SK-N-SH (cell line): ENCODE data around the gene B4GALT1. TPM values are rescaled to one million over a fixed set of nuclear protein-coding genes. Genes with fewer than 3 reads are reported as not detected.

Experiments used
- CTCF ChIA-PET: fragments of 300-600, 350-600 bp; formaldehyde crosslinking; extraction: SDS; loops from one replicate; lab custom pipeline; 2021; lab: Yijun Ruan, JAX
- POLR2A ChIA-PET: fragments of 350-600 bp; sonication (Branson Sonifier 250); formaldehyde crosslinking; extraction: SDS; loops from one replicate; lab custom pipeline; 2020; ENCODE audit warnings: antibody characterized with exemption, inconsistent platforms; lab: Yijun Ruan, JAX
- DNase-seq: peaks from one replicate; pipeline ENCODE4 v3.0.0; 2012
- H2AFZ ChIP-seq: fragments of 200-600 bp; sonication (generic); 2 replicates; pipeline ENCODE4 v1.8.1; 2016; ENCODE audit warnings: antibody characterized with exemption, mild to moderate bottlenecking, low read depth
- H3F3A ChIP-seq: fragments of 200-600 bp; sonication (generic); replicated peaks from 2 replicates; pipeline ENCODE3; 2016; ENCODE audit warnings: antibody characterized with exemption, mild to moderate bottlenecking; ENCODE audit not compliant: insufficient read depth
- H3K27ac ChIP-seq, 2 experiments: fragments of 200-500 bp in 1 of 2; fragments of 200-600 bp in 1 of 2; sonication (Bioruptor generic) in 1 of 2; sonication (generic), shearing (Covaris generic) in 1 of 2; 2 replicates each; pipeline versions ENCODE4 v1.5.1 to v1.6.1; 2014 to 2016; ENCODE audit warnings: low read depth in 2 of 2, inconsistent platforms in 1 of 2, low read length in 1 of 2, mild to moderate bottlenecking in 1 of 2, mixed read lengths in 1 of 2
- H3K27me3 ChIP-seq: fragments of 200-600 bp; sonication (generic), shearing (Covaris generic); 2 replicates; pipeline ENCODE4 v1.6.1; 2016; ENCODE audit warnings: mixed run types; ENCODE audit not compliant: insufficient read depth
- H3K36me3 ChIP-seq, 2 experiments: fragments of 200-500 bp in 1 of 2; fragments of 200-600 bp in 1 of 2; sonication (Bioruptor generic) in 1 of 2; sonication (generic) in 1 of 2; replicated peaks in 1 of 2; 2 replicates each; pipeline versions ENCODE3 to v1.5.1; 2014 to 2016; ENCODE audit warnings: low read length in 1 of 2, mild to moderate bottlenecking in 1 of 2; ENCODE audit not compliant: insufficient read depth in 2 of 2, control insufficient read depth in 1 of 2
- H3K4me1 ChIP-seq, 2 experiments: fragments of 200-500 bp in 1 of 2; fragments of 200-600 bp in 1 of 2; sonication (Bioruptor generic) in 1 of 2; sonication (generic), shearing (Covaris generic) in 1 of 2; 2 replicates each; pipeline versions ENCODE4 v1.5.1 to v1.6.1; 2014 to 2016; ENCODE audit warnings: low read depth in 1 of 2, low read length in 1 of 2, mixed run types in 1 of 2; ENCODE audit not compliant: insufficient read depth in 2 of 2, control insufficient read depth in 1 of 2
- H3K4me2 ChIP-seq: fragments of 200-600 bp; sonication (generic), shearing (Covaris generic); 2 replicates; pipeline ENCODE4 v1.6.1; 2017; ENCODE audit warnings: mixed run types
- H3K4me3 ChIP-seq, 2 experiments: fragments of 200-500 bp in 1 of 2; fragments of 200-600 bp in 1 of 2; sonication (Bioruptor generic) in 1 of 2; sonication (generic), shearing (Covaris generic) in 1 of 2; 2 replicates each; pipeline versions ENCODE4 v1.5.1 to v1.8.1; 2014 to 2016; ENCODE audit warnings: low read depth in 2 of 2, inconsistent platforms in 1 of 2, low read length in 1 of 2, mild to moderate bottlenecking in 1 of 2, mixed read lengths in 1 of 2, moderate library complexity in 1 of 2
- H3K79me2 ChIP-seq: fragments of 200-600 bp; sonication (generic); 2 replicates; pipeline ENCODE4 v1.8.1; 2017; ENCODE audit warnings: mild to moderate bottlenecking; ENCODE audit not compliant: insufficient read depth
- H3K9ac ChIP-seq: fragments of 200-600 bp; sonication (generic); 2 replicates; pipeline ENCODE4 v1.6.1; 2017; ENCODE audit warnings: mixed run types
- H3K9me2 ChIP-seq: fragments of 200-600 bp; sonication (generic); 2 replicates; pipeline ENCODE4 v1.6.1; 2017; ENCODE audit warnings: mixed run types
- H3K9me3 ChIP-seq: fragments of 200-600 bp; sonication (generic); 2 replicates; pipeline ENCODE4 v1.6.1; 2017; ENCODE audit warnings: mixed run types, mild to moderate bottlenecking, moderate library complexity
- H4K20me1 ChIP-seq: fragments of 200-600 bp; sonication (generic); 2 replicates; pipeline ENCODE4 v1.6.1; 2017; ENCODE audit warnings: mild to moderate bottlenecking, mixed run types; ENCODE audit not compliant: insufficient read depth
- CTCF ChIP-seq: fragments of 200-600 bp; sonication (generic); IDR thresholded peaks from 2 replicates; pipeline ENCODE4 v1.6.1; 2017; ENCODE audit warnings: antibody characterized with exemption, mild to moderate bottlenecking, moderate library complexity
- ELF1 ChIP-seq: IDR thresholded peaks from 2 replicates; pipeline ENCODE4 v1.4.0; 2012
- FOXJ3 ChIP-seq: sonication (generic); formaldehyde crosslinking; IDR thresholded peaks from 2 replicates; pipeline ENCODE4 v1.5.1; 2020; ENCODE audit warnings: mild to moderate bottlenecking, missing genetic modification reagents
- FOXM1 ChIP-seq: IDR thresholded peaks from 2 replicates; pipeline ENCODE4 v1.4.0; 2012; ENCODE audit warnings: low read depth, mild to moderate bottlenecking
- JUND ChIP-seq: IDR thresholded peaks from 2 replicates; pipeline ENCODE4 v1.4.0; 2012
- MAX ChIP-seq: IDR thresholded peaks from 2 replicates; pipeline ENCODE4 v1.4.0; 2012; ENCODE audit warnings: low read depth
- NFIC ChIP-seq: IDR thresholded peaks from 2 replicates; pipeline ENCODE4 v1.4.0; 2012; ENCODE audit warnings: borderline replicate concordance
- PBX3 ChIP-seq: IDR thresholded peaks from 2 replicates; pipeline ENCODE4; 2012
- POLR2AphosphoS5 ChIP-seq: IDR thresholded peaks from 2 replicates; pipeline ENCODE4 v1.6.1; 2012; ENCODE audit warnings: low read depth, low read length
- RFX5 ChIP-seq: IDR thresholded peaks from 2 replicates; pipeline ENCODE4 v1.6.1; 2012; ENCODE audit warnings: mild to moderate bottlenecking, improper control_type of control experiment, low read length
- RXRA ChIP-seq: IDR thresholded peaks from 2 replicates; pipeline ENCODE4 v1.4.0; 2012; ENCODE audit warnings: low read depth, mild to moderate bottlenecking, borderline replicate concordance
- SIN3A ChIP-seq: IDR thresholded peaks from 2 replicates; pipeline ENCODE4 v1.6.1; 2012; ENCODE audit warnings: low read depth, mild to moderate bottlenecking, low read length, moderate library complexity, borderline replicate concordance
- SMC3 ChIP-seq: IDR thresholded peaks from 2 replicates; pipeline ENCODE4 v1.6.1; 2012; ENCODE audit warnings: low read depth, low read length, improper control_type of control experiment
- TEAD4 ChIP-seq: IDR thresholded peaks from 2 replicates; pipeline ENCODE4 v1.4.0; 2012; ENCODE audit warnings: mild to moderate bottlenecking, borderline replicate concordance; ENCODE audit not compliant: insufficient read depth
- YY1 ChIP-seq: IDR thresholded peaks from 2 replicates; pipeline ENCODE4 v1.4.0; 2012; ENCODE audit warnings: low read depth, mild to moderate bottlenecking
- ZBTB33 ChIP-seq: IDR thresholded peaks from 2 replicates; pipeline ENCODE4 v1.4.0; 2012; ENCODE audit warnings: low read depth, borderline replicate concordance
- WGBS: methylation state at CpG from one replicate; pipeline ENCODE4 v1.1.6; 2017; ENCODE audit warnings: low lambda C conversion rate; 5-methylcytosine and 5-hydroxymethylcytosine counted together
- polyA plus RNA-seq, 3 experiments: library from polyadenylated mRNA; depleted of rRNA; stranded (reverse); fragments of >200 nt; gene quantifications; 2 replicates each; pipeline ENCODE4 v1.2.3, GENCODE V29; 2012

The B4GALT1 gene
- polyA plus RNA-seq, 1 of the 3 experiments (the other 2 are of a cell fraction) = 36.2 TPM

- no peak overlapping the region for H2AFZ ChIP-seq
- H4K20me1 ChIP-seq = no peaks in the 10 kb centered on the region
- whole genome bisulfite sequencing = 73% methylated on average over 8 of the region's 10 CpGs
- H3K4me2 ChIP-seq = no peak overlapping the region
- no peaks in the 10 kb centered on the region for H3K79me2 ChIP-seq
- no peaks in the 10 kb centered on the region for H3K27me3 ChIP-seq
- no peaks in the 10 kb centered on the region for H3K9me3 ChIP-seq
- H3K27ac ChIP-seq = peak overlapping the region in 1 of 2 experiments; percentile 56; a peak in 2 of 4 replicates
- ChIA-PET POLR2A (no interaction called here), CTCF (no interaction called here)
- no peak overlapping the region for H3K9ac ChIP-seq
- no peak for DNase-seq
- no peak overlapping the region for H3K4me3 ChIP-seq
- H3K36me3 ChIP-seq = no peaks in the 10 kb centered on the region
- peaks cover 2 to 8% of the 10 kb centered on the region in 2 experiments; a peak in 3 of 4 replicates for H3K4me1 ChIP-seq
- TF ChIP-seq RXRA (peak; percentile 43; the same call in 1 of the 2 replicates), MAX (peak; percentile 23; the same call in 1 of the 2 replicates), PBX3 (0 out of 2 replicates have a peak, but pooled peaks have one; percentile 35), FOXJ3 (CRISPR knock-in tag) (no peak), NFIC (peak; percentile 31), TEAD4 (no peak), CTCF (no peak), YY1 (peak; percentile 59; the same call in 1 of the 2 replicates)
- no peaks in the 10 kb centered on the region for H3K9me2 ChIP-seq
- peaks cover 8% of the 10 kb centered on the region for H3F3A ChIP-seq
Measured at GRCh38 chr9:33101104-33101951, 65.8 kb downstream of the B4GALT1 start.

- ChIA-PET POLR2A (no interaction called here), CTCF (interaction anchor here (0.8 to 1.4 kb wide), 2 partner anchors 19 to 71 kb away, joined by 3 to 4 read pairs; no protein-coding TSS in a partner anchor)
- Histone ChIP-seq H3K9ac (no peak overlapping the region), H3K4me3 (no peak overlapping the region), H3K79me2 (no peaks in the 10 kb centered on the region), H3K27ac (no peak overlapping the region), H3K9me3 (no peaks in the 10 kb centered on the region), H3K36me3 (no peaks in the 10 kb centered on the region), H3K4me2 (no peak overlapping the region), H3K9me2 (no peaks in the 10 kb centered on the region), H3F3A (no peaks in the 10 kb centered on the region), H3K4me1 (no peaks in the 10 kb centered on the region; a peak in 1 of 4 replicates), H4K20me1 (no peaks in the 10 kb centered on the region), H3K27me3 (no peaks in the 10 kb centered on the region), H2AFZ (no peak overlapping the region)
- 93% methylated on average over 2 of the region's 2 CpGs for WGBS
- DNase-seq = no peak
- no peak for TF ChIP-seq SMC3
- TF ChIP-seq POLR2AphosphoS5 = no peak
- TF ChIP-seq SIN3A = no peak
- TF ChIP-seq RFX5 = no peak
- no peak for TF ChIP-seq JUND
- TF ChIP-seq ELF1 = no peak
- no peak for TF ChIP-seq TEAD4
- TF ChIP-seq FOXM1 = no peak
- no peak for TF ChIP-seq MAX
- TF ChIP-seq CTCF = no peak
- TF ChIP-seq ZBTB33 = no peak
Measured at GRCh38 chr9:33099754-33100153, 67.4 kb downstream of the B4GALT1 start.
